Gastrocnemius medialis (tissue), 4 donors: ENCODE measurements around the gene MYH9. TPM values are rescaled to one million over a fixed set of nuclear protein-coding genes. Genes with fewer than 3 reads are reported as not detected.

Experiments used
- ATAC-seq, 2 donors: fragments of 150-250 bp; one replicate each; pipeline ENCODE4 v1.9.1; 2016
- DNase-seq, 2 donors: peaks; one replicate each; pipeline ENCODE4 v3.0.0-alpha.2; 2019
- H3K27ac ChIP-seq, 4 donors: fragments of 200-600 bp; sonication (generic); 1 replicate in 1 of 4; 2 replicates in 3 of 4; pipeline ENCODE4 v1.5.1; 2016 to 2018; ENCODE audit warnings: mild to moderate bottlenecking in 2 of 4, moderate library complexity in 1 of 4
- H3K27me3 ChIP-seq, 3 donors: fragments of 200-600 bp; sonication (generic) in 2 of 3; 1 replicate in 1 of 3; 2 replicates in 2 of 3; pipeline versions ENCODE4 v1.5.1 to v1.6.0; 2016 to 2019; ENCODE audit warnings: mild to moderate bottlenecking in 1 of 3, moderate library complexity in 1 of 3
- H3K36me3 ChIP-seq, 2 donors: fragments of 200-600 bp; sonication (generic) in 1 of 2; one replicate each; pipeline ENCODE4 v1.5.1; 2017 to 2018
- H3K4me1 ChIP-seq, 2 donors: fragments of 200-600 bp; sonication (generic) in 1 of 2; one replicate each; pipeline ENCODE4 v1.5.1; 2016 to 2017; ENCODE audit warnings: mild to moderate bottlenecking in 2 of 2
- H3K4me3 ChIP-seq, 4 donors: fragments of 200-600 bp; sonication (generic) in 3 of 4; 1 replicate in 1 of 4; 2 replicates in 3 of 4; pipeline ENCODE4 v1.5.1; 2016 to 2019; ENCODE audit warnings: mild to moderate bottlenecking in 2 of 4
- H3K9me3 ChIP-seq, 3 donors: fragments of 200-600 bp; sonication (generic) in 2 of 3; 1 replicate in 1 of 3; 2 replicates in 2 of 3; pipeline ENCODE4 v1.5.1; 2016 to 2019
- POLR2A ChIP-seq, 2 donors: fragments of 450-650 bp; IDR thresholded peaks; one replicate each; pipeline ENCODE4 v1.6.1; 2017; ENCODE audit warnings: antibody characterized with exemption in 2 of 2, mild to moderate bottlenecking in 2 of 2, moderate library complexity in 2 of 2
- in situ Hi-C, 4 donors: fragments of 200-750 bp; cut with MboI; loops; one replicate each; pipeline versions ENCODE4 v1.15.0 to v1.8.0; 2017; ENCODE audit warnings: low sequenced_read_pairs in 4 of 4
- intact Hi-C: fragments of 100-400 bp; cut with DNase I; formaldehyde crosslinking; loops from one replicate; pipeline ENCODE4 v1.15.1; 2023; ENCODE audit warnings: low total_unique reads
- total RNA-seq, 4 donors: library from RNA; depleted of rRNA; stranded (reverse); fragments of >200 nt; gene quantifications; one replicate each; pipeline versions ENCODE4 v1.1.0 to v1.2.3, GENCODE V29; 2016
- TF ChIP-seq, protein P1 (sequence below), 5 experiments: fragments of 450-650 bp in 3 of 5; fragments of 200-600 bp in 2 of 5; sonication (generic) in 2 of 5; IDR thresholded peaks in 4 of 5; conservative IDR thresholded peaks in 1 of 5; 1 replicate in 4 of 5; 2 replicates in 1 of 5; pipeline ENCODE4 v1.5.1; 2016 to 2019; ENCODE audit warnings: antibody characterized with exemption in 5 of 5, mild to moderate bottlenecking in 3 of 5, moderate library complexity in 3 of 5

MYH9 gene
- total RNA-seq, 4 donors from 2014 or later: 38.9 to 115 (median 104) TPM

DNA sequence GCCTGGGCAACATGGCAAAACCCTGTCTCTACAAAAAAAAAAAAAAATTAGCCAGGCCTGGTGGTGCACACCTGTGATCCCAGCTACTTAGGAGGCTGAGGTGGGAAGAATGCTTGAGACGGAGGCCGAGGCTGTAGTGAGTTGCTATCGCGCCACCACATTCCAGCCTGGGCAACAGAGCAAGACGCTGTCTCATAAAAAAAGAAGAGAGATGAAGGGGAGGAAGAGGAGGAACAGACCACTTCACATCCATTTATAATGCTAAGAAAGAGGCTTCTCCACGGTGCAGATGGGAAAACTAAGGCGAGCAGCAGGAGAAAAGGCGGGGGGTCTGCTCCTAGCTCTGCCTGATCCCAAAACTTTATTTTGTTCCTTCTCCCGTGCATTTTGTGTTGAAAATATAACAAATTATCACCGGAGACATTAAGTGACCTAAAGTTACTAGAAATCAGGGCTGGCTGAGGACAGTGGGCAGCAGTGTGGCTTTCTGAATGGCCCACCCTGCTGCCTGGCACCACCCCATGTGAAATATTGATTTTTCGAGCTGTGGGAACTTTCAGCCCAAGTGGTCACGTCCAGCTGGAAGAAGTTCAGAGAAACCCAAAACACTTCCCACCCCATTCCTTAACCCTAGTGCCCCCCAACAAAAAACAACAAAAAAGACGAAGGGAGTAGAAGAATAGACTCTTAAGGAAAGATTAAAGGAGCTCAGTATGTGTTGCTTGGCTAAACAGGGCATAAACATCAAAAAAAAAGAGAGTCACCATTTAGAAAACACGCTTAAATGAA lies 9.5 kb downstream of the MYH9 start:
- ATAC-seq (no peak), DNase-seq (no peak)
- no peaks in the 10 kb centered on the region for H3K27me3 ChIP-seq
- H3K9me3 ChIP-seq: no peaks in the 10 kb centered on the region
- no peak for TF ChIP-seq POLR2A (IDR thresholded peaks at IDR 0.05)
- TF ChIP-seq, protein P1, sequence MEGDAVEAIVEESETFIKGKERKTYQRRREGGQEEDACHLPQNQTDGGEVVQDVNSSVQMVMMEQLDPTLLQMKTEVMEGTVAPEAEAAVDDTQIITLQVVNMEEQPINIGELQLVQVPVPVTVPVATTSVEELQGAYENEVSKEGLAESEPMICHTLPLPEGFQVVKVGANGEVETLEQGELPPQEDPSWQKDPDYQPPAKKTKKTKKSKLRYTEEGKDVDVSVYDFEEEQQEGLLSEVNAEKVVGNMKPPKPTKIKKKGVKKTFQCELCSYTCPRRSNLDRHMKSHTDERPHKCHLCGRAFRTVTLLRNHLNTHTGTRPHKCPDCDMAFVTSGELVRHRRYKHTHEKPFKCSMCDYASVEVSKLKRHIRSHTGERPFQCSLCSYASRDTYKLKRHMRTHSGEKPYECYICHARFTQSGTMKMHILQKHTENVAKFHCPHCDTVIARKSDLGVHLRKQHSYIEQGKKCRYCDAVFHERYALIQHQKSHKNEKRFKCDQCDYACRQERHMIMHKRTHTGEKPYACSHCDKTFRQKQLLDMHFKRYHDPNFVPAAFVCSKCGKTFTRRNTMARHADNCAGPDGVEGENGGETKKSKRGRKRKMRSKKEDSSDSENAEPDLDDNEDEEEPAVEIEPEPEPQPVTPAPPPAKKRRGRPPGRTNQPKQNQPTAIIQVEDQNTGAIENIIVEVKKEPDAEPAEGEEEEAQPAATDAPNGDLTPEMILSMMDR (IDR thresholded peaks at IDR 0.05 in 4 of 5, conservative IDR thresholded peaks at IDR 0.05 in 1 of 5): no peak
- in situ Hi-C loops (no loop called here), intact Hi-C loops (no loop called here)
- H3K4me3 ChIP-seq: no peak overlapping the region
- H3K36me3 ChIP-seq: no peaks in the 10 kb centered on the region
- H3K27ac ChIP-seq: peak overlapping the region; percentile 69 to 90 (median 82)
- H3K4me1 ChIP-seq: peaks cover 46 to 82% of the 10 kb centered on the region in 2 donors

DNA sequence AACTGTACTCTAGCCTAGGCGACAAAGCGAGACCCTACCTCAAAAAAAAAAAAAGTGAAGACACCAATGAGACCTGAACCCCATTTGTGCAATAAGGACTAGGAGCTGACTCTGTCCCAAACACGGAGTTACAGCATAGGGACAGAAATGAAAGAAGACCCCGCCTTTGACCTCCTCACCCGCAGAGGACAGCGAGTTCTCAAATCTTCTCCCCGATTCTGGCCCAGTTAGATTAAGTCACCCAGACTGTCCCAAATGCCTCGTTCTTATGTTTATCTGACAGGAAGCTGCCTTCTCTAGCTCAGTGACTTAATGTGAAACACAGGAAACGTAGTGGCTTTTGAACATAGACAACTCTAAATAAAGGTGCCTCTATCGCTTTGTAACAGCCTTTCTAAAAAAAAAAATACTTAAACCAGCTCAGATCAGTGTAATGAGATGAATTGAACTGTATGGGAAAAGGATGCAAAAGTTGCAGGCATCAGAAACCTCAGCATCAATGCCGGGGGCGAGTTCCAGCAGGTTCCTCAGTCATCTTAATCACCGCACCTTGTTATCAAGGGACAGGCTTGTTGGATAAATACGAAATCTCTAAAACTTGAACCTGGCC lies 10.6 kb downstream of the MYH9 start:
- Histone ChIP-seq H3K4me3 (peak overlapping the region in 1 of 4 donors; percentile 2), H3K4me1 (peaks cover 51 to 87% of the 10 kb centered on the region in 2 donors), H3K27ac (peak overlapping the region; percentile 69 to 90 (median 82)), H3K9me3 (no peaks in the 10 kb centered on the region), H3K27me3 (no peaks in the 10 kb centered on the region), H3K36me3 (no peaks in the 10 kb centered on the region)
- peak in 1 of 2 donors; percentile 18 for TF ChIP-seq POLR2A (IDR thresholded peaks at IDR 0.05)
- TF ChIP-seq, protein P1 (IDR thresholded peaks at IDR 0.05 in 4 of 5, conservative IDR thresholded peaks at IDR 0.05 in 1 of 5): no peak
- DNase-seq (no peak), ATAC-seq (peak; percentile 21 to 56)
- in situ Hi-C loops (no loop called here), intact Hi-C loops (no loop called here)

DNA sequence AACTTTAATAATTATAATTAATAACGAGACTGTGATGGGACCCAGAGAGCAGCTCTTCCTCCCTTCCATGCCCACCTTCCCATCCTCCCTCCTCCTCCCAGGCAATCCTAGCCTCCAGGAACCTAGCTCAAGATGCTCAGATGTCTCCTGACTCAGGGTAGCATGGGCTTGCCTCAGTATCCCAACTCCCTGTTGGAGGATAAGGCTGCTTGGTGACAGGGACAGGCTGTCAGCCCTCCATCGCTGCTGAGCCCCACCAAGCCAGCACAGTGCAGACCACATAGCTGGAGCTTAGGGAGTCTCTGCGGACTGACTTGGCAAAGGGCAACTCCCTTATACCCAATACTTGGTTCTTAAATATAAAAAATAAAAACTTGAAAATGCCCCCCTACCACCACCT lies 11.5 kb downstream of the MYH9 start:
- Histone ChIP-seq H3K36me3 (no peaks in the 10 kb centered on the region), H3K9me3 (no peaks in the 10 kb centered on the region), H3K4me3 (no peak overlapping the region), H3K4me1 (peaks cover 58 to 90% of the 10 kb centered on the region in 2 donors), H3K27me3 (no peaks in the 10 kb centered on the region), H3K27ac (peak overlapping the region; percentile 69 to 90 (median 82))
- TF ChIP-seq, protein P1 (IDR thresholded peaks at IDR 0.05 in 4 of 5, conservative IDR thresholded peaks at IDR 0.05 in 1 of 5): no peak
- TF ChIP-seq POLR2A (IDR thresholded peaks at IDR 0.05): no peak
- in situ Hi-C loops (no loop called here), intact Hi-C loops (no loop called here)
- no peak for DNase-seq
- ATAC-seq: no peak

DNA sequence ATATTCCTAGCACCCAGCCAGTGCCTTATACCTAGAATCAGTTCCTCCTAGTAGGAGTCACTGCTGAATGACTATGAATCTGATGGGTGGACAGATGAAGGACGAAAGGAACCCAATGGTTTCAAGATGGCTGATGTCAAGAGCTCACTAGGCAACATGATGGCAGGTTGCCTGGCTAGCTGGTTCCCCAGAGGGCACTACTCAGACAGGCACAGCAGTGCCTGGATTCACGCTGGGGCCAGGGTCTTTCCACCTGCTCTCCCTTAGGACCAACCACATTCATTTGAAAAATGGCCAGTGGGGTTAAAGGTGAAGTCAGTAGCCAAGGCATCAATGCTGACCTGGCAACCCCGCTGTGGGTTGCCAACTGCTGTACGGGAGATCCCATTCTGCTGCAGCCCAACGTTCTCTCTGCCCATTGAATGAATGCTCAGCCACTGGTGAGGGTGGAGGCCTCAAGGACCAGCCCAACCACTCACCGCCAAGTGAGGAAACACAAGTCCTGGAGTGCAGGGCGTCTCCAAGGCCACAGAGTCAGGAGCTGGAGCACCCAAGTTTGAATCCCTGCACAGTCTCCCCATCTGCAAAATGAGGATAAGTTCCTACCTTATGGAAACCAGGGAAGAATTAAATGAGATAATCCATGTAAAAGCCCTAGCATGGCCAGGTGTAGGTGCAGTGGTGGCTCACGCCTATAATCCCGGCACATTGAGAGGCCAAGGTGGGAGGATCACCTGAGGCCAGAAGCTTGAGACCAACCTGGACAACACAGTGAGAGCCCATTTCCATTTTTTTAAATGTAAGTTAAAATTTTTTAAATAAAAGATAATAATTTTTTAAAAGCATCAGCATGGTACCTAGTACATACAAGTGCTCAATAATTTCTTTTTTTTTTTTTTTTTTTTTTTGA lies 12.4 kb downstream of the MYH9 start:
- in situ Hi-C loops: no loop called here
- Histone ChIP-seq H3K9me3 (no peaks in the 10 kb centered on the region), H3K4me3 (no peak overlapping the region), H3K36me3 (no peaks in the 10 kb centered on the region), H3K4me1 (peaks cover 61 to 90% of the 10 kb centered on the region in 2 donors), H3K27ac (peak overlapping the region; percentile 82 to 84 (median 83)), H3K27me3 (no peaks in the 10 kb centered on the region)
- ATAC-seq: no peak
- intact Hi-C loops: no loop called here
- TF ChIP-seq, protein P1 (IDR thresholded peaks at IDR 0.05 in 4 of 5, conservative IDR thresholded peaks at IDR 0.05 in 1 of 5): no peak
- no peak for TF ChIP-seq POLR2A (IDR thresholded peaks at IDR 0.05)
- no peak for DNase-seq
